ENCODE measurements around the gene MRPL1. TPM values are rescaled to one million over a fixed set of nuclear protein-coding genes. Genes with fewer than 3 reads are reported as not detected.

MRPL1 gene
- total and polyA plus RNA-seq, 4 donors = 10.5 to 20.6 (median 16.1) TPM

GRCh38 chr4:77845400-77845799 lies 17.2 kb upstream of the MRPL1 start (continued):
- no peak for TF ChIP-seq REST (IDR thresholded peaks at IDR 0.05)
- TF ChIP-seq MAX (IDR thresholded peaks at IDR 0.05) = no peak
- no peak for TF ChIP-seq HNF4A (conservative IDR thresholded peaks at IDR 0.05)
- no peak for TF ChIP-seq TAF1 (conservative IDR thresholded peaks at IDR 0.05)
- no peak for TF ChIP-seq HNF4G (IDR thresholded peaks at IDR 0.05)

GRCh38 chr4:77845929-77846328 lies 16.7 kb upstream of the MRPL1 start:
- Histone ChIP-seq H3K9me3 (ENCODE audit: control insufficient read depth in 4 of 4, low read length in 3 of 4) (no peaks in the 10 kb centered on the region), H3K27ac (ENCODE audit: low read depth in 1 of 2, low read length in 2 of 2) (no peak overlapping the region), H3K27me3 (ENCODE audit: control insufficient read depth in 4 of 4, insufficient read depth in 4 of 4, low read length in 3 of 4) (no peaks in the 10 kb centered on the region), H3K9ac (ENCODE audit: low read depth in 1 of 2, low read length in 2 of 2) (no peak overlapping the region), H3K4me1 (ENCODE audit: control insufficient read depth in 4 of 4, insufficient read depth in 4 of 4, low read length in 3 of 4) (no peaks in the 10 kb centered on the region), H3K4me3 (ENCODE audit: low read depth in 1 of 3, low read length in 3 of 3) (no peak overlapping the region), H3K36me3 (ENCODE audit: control insufficient read depth in 4 of 4, insufficient read depth in 3 of 4, low read depth in 1 of 4, low read length in 3 of 4) (no peaks in the 10 kb centered on the region)
- no peak for TF ChIP-seq TAF1 (conservative IDR thresholded peaks at IDR 0.05)
- TF ChIP-seq RAD21 (IDR thresholded peaks at IDR 0.05) = no peak
- TF ChIP-seq GABPA (IDR thresholded peaks at IDR 0.05 in 1 of 2, conservative IDR thresholded peaks at IDR 0.05 in 1 of 2) = no peak
- TF ChIP-seq EGR1 (IDR thresholded peaks at IDR 0.05; ENCODE audit: low read depth in 2 of 2) = no peak
- TF ChIP-seq CTCF (IDR thresholded peaks at IDR 0.05; ENCODE audit: low read depth, low read length, missing input control) = no peak
- TF ChIP-seq SP1 (IDR thresholded peaks at IDR 0.05) = no peak
- TF ChIP-seq ZBTB33 (IDR thresholded peaks at IDR 0.05) = no peak
- no peak for TF ChIP-seq HNF4A (conservative IDR thresholded peaks at IDR 0.05)
- no peak for TF ChIP-seq MAX (IDR thresholded peaks at IDR 0.05)
- no peak for TF ChIP-seq JUND (IDR thresholded peaks at IDR 0.05)
- TF ChIP-seq RXRA (IDR thresholded peaks at IDR 0.05) = no peak
- TF ChIP-seq FOXA1 (IDR thresholded peaks at IDR 0.05) = no peak
- no peak for TF ChIP-seq HNF4G (IDR thresholded peaks at IDR 0.05)
- TF ChIP-seq FOXA2 (IDR thresholded peaks at IDR 0.05) = no peak
- no peak for TF ChIP-seq NR2F2 (IDR thresholded peaks at IDR 0.05)
- no peak for TF ChIP-seq ATF3 (IDR thresholded peaks at IDR 0.05)
- DNase-seq (ENCODE audit: low spot score) = no peak
- WGBS = 89% methylated on average over 3 of the region's 3 CpGs
